Fibroblast of skin of abdomen (primary cell): ENCODE data around the gene PXMP2. TPM values are rescaled to one million over a fixed set of nuclear protein-coding genes. Genes with fewer than 3 reads are reported as not detected.
A peak's percentile ranks its signal among the peaks of the same experiment; 100 is the strongest.

Experiments
- DNase-seq: peaks from one replicate; pipeline ENCODE4 v3.0.0-alpha.2; 2013
- polyA plus RNA-seq, 2 experiments: library from polyadenylated mRNA; unstranded; fragments of 120-200 nt; gene quantifications; one replicate each; pipeline ENCODE4 v1.2.1, GENCODE V29; 2013; ENCODE audit not compliant: insufficient read length in 2 of 2

Gene PXMP2
- polyA plus RNA-seq (2013, experiment 1 of 2; ENCODE audit: insufficient read length), result 32.9 TPM
- polyA plus RNA-seq (2013, experiment 2 of 2; ENCODE audit: insufficient read length), result 32.7 TPM

DNA sequence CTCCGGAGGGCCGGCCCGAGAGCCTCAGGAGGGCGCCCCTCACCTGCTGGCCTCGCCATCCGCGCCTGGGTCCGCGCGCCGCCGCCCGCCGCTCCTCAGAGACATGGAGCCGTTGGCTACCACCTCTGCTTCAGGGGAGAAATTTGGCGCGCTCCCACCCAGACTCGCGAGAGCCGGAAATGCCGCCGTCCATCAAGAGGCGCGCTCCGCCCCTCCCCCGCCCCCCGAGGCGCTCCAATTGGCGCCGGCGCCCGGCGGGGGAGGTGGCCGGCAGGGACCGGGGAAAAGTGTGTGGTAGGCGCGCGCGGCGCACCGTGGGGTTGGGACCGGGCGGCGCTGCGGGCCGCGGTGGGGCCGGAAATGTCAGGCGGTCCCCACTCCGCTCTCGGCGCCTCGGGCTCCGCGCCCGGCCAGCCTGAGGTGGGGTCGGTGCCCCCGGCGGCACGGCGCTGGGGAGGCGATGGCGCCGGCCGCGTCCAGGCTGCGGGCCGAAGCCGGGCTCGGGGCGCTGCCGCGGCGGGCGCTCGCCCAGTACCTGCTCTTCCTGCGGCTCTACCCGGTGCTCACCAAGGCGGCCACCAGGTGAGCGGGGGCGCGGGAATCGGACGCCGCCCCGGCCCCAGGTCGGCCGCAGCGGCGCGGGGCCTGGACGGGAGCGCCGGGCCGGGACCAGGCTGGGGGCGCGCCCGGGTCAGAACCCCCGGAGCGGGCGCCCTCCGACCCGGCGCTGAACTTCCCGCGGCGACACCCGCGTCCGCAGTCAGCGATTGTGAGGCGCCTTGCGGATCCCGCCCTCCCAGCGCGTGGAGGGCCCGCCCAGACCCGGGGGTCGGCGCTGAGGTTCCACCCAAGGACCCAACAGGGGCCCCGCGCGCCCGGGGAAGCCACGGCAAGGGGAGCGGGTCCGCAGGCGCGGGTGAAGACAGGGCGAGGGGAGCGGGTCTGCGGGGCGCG, at the start of gene PXMP2, which contains the start of gene POLE:
PXMP2 (plus strand) TSS at position 377 of the 954 bp plus-strand sequence; CDS start at position 461, 84 bp downstream.
POLE (minus strand) TSS at position 132 of the 954 bp plus-strand sequence; CDS start at position 105, 27 bp downstream.
- peak; percentile 97 for DNase-seq

DNA sequence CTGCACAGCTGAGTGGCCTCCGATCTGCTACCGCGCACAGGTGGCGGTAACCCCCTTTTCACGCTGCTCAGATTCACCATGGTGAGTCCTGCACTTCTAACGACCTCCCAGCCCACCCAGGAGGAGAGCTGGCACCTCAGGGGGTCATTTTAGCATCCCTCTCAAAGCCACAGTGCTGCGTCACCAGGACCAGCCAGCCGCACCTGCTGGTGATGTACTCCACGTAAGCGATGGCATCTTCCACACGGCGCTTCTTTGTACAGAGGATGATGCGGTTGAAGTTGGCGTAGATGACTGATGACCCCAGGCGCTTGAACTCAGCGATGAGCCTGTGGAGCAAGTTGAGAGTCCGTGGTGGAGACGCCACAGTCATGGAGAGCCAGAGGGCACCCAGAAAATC, 49.6 kb upstream of the PXMP2 start:
- DNase-seq, result no peak

DNA sequence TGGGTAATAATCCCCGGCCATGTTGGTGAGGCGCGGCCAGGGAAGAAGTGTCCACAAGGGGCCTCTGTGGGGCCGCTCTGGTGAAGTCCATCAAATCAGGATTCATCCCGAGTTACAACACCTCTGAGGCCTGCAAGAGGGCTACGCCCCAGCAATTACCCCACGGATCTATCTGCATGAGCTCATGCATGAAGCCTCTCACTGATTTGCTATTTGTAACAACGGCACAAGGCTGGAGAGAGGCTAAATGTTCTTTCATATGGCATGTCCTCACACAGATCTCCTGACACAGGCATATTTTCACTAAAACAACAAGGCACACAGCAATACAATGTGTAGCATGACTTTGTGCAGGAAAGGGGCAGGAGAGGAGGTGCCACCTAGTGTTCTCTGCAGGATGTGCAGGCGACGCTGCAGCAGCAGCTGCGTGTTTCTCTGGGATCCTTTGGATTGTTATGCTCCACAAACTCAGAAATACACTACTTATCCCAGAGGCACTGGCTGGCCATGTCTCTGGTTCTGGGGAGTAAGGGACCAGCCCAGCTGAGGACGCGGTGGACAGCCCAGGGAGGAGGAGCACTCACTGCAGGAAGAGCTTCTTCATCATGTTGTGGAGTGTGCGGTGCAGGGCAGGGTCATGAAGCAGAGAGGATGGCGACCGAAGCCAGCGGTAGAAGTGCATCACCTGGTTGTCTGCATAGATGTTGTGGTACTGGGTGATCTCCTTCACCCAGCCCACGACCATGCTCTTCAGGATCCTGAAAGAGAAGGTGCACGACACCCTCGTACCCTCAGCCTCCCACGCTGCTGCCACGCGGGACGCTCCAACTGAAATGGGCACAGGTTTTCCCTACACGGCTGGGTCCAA, 48.6 kb upstream of the PXMP2 start:
- DNase-seq, result peak; percentile 25

DNA sequence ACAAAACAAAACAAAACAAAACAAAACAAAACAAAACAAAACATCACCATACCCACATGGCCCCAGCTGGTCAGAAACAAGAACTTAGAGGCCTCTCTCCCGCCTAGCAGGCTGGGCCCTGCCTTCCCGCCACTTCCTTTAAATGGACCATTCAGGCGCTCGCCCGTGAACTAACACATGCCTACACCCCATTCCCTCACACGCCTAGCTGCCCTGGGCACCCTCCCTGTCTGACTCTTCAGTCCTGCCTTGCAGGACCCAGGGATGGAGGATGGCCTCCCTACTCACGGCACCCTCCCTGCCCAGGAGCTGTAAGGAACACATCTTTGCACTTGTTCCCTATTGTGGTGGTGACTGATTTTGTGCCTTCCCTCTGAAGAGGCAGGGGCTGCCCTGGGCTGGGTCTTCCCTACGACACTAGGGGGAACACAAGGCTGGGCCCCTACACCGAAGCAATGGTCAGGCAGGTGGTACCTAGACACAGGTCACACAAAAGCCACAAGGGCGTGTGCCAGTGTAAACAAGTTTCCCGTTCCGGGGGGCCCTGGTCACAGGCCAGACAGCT, 47.3 kb upstream of the PXMP2 start:
- no peak for DNase-seq

DNA sequence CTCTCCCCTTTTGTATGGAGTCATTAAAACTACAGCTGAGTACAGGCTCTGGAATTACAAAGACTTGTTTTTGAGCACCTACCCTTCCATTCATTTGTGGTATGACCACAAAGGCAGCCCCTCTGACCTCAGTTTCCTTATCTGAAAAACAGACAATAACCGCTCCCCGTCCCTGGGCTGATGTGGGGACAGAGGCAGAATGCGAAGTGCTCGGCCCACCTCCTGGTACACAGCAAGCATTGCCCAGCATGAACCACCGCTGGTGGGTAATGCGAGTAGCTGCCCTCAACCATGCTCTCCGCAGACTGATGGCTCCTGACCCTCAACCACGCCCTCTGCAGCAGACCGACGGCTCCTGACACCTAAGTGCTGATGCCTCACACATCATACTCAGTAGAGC, 46.5 kb upstream of the PXMP2 start:
- DNase-seq, result no peak

DNA sequence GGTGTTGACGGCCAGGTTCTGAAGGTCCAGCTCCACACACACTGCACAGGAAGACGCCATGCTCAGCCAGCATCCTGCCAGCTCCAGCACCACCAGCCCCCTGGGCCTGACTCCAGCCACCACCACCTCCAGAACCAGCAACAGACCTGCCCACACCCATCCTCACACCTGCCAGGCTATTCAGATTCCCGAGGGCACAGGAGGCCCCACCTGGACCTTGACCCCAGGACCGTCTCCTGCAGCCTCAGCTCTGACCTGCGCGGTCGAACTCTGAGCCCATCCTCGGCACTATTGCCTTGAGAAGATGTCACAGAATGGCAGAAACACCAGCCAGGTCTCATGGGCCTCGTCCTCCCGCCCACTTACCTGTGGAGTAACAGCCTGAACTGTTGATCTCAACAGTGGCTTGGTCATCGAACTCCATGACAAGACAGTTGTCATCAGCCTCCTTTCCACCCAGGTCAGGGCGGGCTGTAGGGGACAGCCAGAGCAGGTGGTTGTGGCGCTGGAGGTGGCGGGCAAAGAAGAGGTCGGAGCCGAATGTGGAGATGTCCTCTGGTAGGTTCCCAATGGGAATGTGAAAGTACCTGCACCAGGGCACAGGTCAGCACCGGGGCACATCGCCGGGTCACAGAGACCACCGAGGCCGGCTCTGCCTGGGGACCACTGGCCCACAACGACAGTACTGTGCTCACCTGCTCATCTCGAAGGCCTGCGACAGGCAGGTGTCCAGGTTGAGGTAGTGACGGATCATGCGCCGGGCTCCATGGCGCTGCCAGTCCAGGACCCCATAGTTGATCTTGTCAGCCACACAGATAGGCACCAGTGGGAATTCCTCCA, 45.4 kb upstream of the PXMP2 start:
- no peak for DNase-seq

DNA sequence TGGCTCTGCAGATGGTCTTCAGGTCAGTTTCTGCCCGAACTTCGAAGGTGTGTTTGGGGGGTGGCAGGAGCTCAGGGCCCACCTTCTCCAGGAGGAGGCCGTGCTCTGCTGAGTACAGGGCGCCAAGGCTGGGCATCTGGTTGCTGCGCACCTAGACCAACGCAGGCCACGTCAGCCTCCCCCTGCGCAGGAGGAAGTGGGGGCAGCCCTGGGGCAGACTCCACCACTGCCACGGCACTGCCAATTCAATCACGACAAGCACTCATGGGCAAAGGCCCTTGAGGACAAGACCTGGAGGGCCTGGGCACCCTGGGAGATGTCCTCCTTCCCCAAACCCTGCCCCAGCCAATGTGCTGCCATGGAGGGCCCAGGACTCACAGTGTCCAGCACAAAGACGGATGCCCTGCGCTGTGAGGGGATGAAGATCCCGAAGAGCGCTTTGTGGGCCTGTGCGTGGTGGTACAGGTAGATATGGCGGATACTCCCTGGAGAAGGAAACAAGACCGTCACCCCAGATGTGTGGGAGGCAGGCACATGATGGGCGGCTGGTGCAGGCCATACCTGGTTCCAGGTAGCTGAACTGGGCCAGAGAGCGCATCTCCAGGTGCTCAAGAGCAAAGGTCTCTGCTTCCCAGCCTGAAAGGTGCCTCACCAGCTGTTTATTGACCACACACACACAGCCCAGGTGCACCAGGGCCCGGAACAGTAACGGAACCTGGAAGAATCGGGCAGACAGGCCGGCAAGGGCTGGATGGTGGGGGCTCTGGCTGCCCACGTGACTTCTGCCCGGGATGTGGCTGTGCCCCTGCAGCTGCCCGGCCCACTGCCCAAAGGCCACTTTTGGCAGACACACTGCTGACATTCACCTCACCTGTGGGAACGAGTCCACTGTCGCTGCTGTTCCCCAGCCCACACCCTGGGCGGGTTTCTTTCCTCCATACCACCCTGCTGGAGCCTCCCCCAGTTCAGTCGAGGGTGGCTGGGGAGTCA, 44.2 kb upstream of the PXMP2 start:
- no peak for DNase-seq

DNA sequence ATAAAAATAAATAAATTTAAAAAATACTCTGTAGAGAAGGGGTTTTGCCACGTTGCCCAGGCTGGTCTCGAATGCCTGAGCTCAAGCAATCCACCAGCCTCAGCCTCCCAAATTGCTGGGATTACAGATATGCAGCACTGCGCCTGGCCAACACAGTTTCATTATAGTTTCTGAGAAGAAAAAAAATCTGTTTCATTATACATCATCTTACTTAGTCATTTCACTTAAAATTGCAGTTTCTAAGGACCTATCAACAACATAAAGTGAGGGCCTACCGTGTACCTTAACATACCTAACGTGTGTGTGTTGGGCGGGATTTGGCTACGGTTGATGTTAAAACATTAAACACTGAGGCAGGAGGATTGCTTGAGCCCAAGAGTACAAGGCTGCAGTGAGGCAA, 40.5 kb upstream of the PXMP2 start:
- DNase-seq, result no peak

DNA sequence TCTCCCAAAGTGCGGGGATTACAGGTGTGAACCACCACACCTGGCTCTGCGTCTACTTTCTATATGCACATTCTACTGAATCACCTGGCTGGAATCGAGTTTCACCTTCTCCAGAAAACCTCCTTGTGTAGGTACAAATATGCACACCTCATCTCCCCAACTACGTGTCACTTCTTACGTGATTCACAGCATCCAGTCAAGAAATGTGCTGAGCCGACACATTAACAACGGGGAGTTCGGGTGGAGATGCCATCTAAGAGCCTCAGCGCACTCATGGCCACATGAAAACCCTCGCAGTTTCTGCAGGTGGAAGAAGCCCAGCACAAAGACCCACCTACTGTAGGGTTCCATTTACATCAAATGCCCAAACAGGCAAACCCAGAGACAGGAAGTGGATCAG, 39.5 kb upstream of the PXMP2 start:
- DNase-seq, result no peak

DNA sequence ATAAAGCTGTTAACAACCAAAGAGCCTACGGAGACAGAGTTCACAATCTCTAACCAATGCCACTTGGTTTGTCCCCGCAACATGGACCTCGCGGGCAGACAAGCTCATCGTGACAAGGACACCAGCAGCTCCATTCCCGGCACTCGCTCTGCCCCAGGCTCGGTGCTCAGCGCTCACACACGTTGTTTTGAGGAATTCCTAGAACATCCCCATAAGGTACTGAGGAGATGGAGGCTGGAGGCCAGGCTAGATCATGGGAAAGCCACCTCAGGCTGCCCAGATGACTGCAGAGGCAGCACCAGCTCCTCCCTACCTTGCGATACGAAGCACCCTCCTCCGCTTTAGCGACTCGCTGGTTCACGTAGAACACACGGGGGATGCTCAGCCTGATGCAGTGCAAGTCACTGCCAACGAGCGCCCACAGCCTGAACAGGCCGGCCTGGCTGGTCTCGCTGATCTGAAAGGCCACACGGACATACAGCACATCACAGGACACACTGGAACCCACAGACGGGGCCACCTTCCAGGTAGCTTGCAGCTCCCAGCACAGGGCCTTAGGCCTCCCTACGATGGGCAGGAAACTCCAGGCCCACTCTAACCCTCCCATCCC, 38.7 kb upstream of the PXMP2 start:
- no peak for DNase-seq

DNA sequence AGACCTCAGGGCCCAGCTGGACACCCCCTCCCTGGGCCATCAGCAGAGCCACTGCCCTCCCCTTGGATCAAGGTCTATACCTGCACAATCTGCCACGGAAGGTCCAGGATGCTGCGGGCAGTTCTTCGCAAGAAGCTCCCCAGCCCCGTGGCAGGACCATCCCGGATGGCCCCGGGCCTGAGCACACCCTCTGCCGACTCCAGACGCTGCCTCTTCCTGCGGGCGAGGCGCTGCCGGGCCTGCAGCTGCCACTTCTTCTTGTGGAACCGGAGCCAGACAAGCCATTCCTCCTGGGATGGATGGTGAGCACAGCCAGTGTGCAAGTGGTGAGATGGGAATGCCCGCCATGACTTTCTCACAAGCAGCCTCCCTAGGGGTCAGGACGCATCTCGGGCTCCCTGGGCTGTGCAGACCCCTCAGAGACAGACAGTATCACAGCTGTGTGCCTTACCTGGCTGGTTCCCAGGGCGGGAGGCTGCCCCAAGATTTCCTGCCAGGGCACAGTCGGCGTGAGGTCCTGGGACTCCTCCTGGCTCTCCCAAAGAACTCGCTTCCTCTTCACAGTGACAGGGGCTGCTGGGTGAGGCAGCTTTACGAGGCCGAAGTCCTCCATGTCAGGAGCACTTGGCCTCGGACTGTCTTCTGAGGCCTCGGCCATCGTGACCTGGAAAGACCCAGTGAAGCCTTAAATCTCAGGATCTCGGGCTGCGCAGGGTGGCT, 38.0 kb upstream of the PXMP2 start:
- no peak for DNase-seq

DNA sequence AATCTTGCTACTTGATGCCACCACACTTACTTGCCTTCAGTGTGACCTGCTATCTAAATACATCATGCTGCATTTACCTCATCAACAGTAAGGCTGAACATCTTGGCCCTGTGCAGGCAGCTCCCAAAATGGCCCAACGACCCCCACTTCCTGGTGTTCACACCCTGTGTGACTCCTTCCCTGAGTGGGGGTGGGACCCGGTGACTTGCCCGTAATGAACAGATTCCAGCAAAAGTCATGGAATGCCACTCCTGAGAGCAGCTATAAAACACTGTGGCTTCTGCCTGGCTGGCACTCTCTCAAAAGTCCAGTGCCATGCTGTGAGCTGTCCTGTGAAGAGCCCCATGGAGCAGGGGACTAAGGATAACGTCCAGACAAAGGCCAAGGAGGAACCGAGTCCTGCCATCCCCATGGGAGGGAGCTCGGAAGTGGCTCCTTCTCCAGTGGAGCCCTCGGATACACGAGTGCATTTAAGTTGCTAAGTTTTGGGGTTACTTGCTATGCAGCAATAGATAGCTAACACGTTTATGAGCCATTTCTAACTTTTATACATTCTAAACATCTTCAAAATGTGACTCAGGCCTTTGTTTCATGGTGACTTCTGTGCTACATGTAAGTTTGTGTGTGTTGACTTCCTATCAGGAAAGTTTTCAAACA, 35.8 kb upstream of the PXMP2 start:
- no peak for DNase-seq

DNA sequence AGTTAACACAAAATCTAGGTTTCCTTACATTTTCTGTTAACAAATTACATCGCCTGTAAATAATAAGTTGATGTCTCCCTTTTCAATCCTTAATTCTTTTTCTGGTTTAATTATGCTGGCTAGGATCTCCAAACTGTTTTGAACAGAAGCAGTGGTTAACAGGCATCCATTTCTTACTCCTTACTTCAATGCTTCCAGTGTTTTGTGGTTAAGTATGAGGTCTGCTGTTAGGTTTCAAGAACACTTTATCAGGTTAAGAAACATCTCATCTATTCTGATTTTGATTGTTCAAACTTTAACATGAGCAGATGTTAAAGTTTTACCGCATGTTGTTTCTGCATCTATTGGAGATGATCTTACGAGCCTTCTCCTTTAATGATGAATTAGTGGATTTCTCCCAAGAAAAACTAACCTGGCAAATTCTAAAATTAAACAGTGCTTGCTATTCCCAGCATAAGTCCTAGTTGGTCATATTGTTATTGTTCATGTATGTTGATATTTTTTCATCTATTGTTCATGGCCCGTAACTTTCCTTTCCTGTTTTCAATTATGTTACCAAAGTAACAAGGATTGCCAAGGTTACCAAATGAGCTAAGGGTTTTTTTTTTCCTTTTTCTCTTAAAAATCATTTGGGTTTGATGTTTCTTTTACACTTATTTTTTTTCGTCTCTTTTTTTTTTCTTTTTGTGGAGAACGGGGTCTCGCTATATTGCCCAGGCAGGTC, 33.7 kb upstream of the PXMP2 start:
- DNase-seq, result no peak

DNA sequence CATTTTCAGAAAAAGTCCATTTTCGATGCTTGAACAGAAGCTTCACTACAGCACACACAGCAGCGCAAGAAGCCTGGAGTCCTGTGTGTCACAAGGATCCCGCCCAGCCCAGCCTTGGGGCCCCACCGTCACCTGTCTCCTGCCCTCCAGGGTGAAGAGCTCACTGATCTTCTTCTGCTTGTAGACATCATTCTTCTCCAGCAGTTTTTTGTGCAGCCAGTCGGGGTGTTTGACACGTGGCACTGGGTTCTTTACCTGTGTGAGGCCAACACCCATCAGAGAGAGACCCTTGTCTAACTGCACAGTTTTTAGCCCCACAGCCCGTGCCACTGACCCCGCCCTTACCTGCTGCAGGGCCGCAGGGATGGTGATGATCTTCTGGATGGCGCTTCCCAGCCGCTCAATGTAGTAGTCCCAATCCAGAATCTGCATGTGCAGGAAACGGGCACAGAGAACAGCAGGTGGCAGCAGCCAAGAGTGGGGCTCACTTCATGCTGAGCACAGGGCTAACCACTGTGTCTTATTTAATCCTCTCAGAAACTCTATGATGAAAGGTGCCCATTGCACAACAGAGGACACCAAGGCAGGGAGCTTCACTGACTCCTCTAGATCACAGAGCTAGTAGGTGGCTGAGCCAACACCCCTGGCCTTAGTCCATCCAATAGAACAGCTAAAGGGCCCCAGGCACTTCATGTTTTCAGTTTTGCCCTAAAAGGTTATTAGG, 30.2 kb upstream of the PXMP2 start:
- DNase-seq, result no peak

DNA sequence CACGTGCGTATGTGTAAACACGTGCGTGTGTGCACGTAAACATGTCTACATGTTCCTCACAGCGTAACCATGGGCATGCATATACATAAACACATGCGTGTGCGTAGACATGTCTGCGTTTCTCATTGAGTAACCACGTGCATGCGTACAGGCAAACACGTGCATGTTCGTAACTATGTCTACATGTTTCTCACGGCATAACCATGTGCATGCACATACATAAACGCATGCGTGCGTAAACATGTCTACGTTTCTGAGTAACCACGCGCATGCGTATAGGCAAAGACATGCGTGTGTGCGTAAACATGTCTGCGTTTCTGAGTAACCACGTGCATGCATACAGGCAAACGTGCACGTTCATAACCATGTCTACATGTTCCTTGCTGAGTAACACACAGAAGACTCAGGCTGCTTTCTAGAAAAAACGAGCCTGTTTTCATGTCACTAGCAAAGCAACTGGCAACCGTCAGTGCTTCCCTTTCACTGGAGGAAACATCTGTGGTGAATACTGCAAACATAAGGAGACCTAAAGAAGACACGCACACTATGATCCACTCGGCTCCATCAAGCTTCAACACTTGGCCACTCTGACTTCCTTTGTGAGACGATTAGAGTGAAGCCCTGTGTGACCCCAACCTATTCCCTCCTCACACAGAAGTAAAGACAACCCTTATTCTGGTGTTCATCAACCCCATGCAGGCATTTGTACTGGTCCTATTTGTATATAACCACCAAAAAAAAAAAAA, 29.1 kb upstream of the PXMP2 start:
- no peak for DNase-seq

DNA sequence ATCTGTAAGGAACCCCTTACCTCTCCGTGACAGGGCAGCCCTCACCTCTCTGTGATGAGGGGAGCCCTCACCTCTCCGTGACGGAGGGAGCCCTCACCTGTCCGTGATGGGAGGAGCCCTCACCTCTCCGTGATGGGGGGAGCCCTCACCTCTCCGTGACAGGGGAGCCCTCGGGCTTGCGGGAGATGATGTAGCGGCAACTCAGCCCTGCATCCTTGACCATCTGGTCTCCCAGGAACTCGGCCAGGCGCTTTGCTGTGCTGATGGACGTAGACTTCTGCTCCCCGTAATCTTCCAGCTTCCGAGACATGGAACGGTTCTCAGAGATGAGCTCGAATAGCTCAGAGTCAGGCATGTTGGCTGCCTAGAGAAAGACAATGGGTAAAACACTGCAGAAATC, 28.2 kb upstream of the PXMP2 start:
- DNase-seq, result no peak

DNA sequence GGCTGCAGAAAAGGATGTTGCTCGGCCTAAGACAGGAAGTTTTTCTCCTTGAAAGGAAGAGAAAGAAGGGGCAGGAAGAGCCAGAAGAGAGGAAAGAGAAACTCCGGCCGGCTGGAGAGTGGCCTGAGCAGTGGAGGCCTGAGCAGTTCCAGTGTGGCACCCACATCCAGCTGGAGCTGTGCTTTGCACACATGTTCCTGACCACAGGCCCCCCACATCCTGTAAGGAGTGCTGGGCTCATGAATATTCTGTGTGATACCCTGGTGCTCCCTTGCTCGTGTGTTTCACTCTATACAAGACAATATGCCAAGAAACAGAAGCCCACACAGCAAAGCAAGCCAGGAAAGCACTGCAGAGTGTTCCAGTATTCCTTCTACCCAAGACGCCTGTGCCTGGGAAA, 27.3 kb upstream of the PXMP2 start:
- DNase-seq, result no peak
